Activated naive CD4-positive, alpha-beta T cell treated with anti-CD3 and anti-CD28 coated beads for 36 hours (primary cell): Measurements from ENCODE around the gene DPP6. TPM values are rescaled to one million over a fixed set of nuclear protein-coding genes. Genes with fewer than 3 reads are reported as not detected.
"Not testable (repeated sequence)": the region's sequence is repeated elsewhere in the genome, so short reads cannot be mapped to it uniquely, and the experiment has no call there.

Experiments used
- CTCF ChIA-PET: fragments of 350-600 bp; sonication (Branson Sonifier 250); formaldehyde crosslinking; loops from one replicate; lab custom pipeline; 2021; ENCODE audit warnings: antibody characterized with exemption; lab: Charles Lee
- DNase-seq: peaks from one replicate; pipeline ENCODE4 v3.0.0-alpha.2; 2020
- H3K27ac Mint-ChIP-seq: one replicate; pipeline ENCODE4 v1.8.0; 2021; ENCODE audit warnings: mild to moderate bottlenecking, mixed read lengths
- H3K27me3 Mint-ChIP-seq: one replicate; pipeline ENCODE4 v1.8.0; 2021; ENCODE audit warnings: low read depth, mixed read lengths
- H3K36me3 Mint-ChIP-seq: one replicate; pipeline ENCODE4 v1.8.0; 2021; ENCODE audit warnings: low read depth, mixed read lengths
- H3K4me1 Mint-ChIP-seq: one replicate; pipeline ENCODE4 v1.8.0; 2021; ENCODE audit warnings: low read depth, mixed read lengths
- H3K4me3 Mint-ChIP-seq: one replicate; pipeline ENCODE4 v1.8.0; 2021; ENCODE audit warnings: mild to moderate bottlenecking, moderate library complexity, mixed read lengths
- H3K9me3 Mint-ChIP-seq: one replicate; pipeline ENCODE4 v1.8.0; 2021; ENCODE audit warnings: mixed read lengths
- intact Hi-C: fragments of 100-400 bp; cut with micrococcal nuclease; formaldehyde crosslinking; loops from one replicate; pipeline ENCODE4 v1.15.1; 2023
- total RNA-seq, 2 experiments: library from RNA; stranded (reverse); gene quantifications; one replicate each; pipeline ENCODE4 v1.2.3, GENCODE V29; 2021

DPP6 gene
- total RNA-seq, 2 experiments from 2014 or later = not detected

GRCh38 chr7:154092093-154092492 lies 39.9 kb downstream of the DPP6 start:
- H3K4me1 Mint-ChIP-seq, H3K36me3 Mint-ChIP-seq, DNase-seq, H3K4me3 Mint-ChIP-seq, intact Hi-C loops, CTCF ChIA-PET, H3K27ac Mint-ChIP-seq, H3K27me3 Mint-ChIP-seq, H3K9me3 Mint-ChIP-seq: not testable (repeated sequence)

- H3K27ac Mint-ChIP-seq, H3K36me3 Mint-ChIP-seq, CTCF ChIA-PET, DNase-seq, H3K4me3 Mint-ChIP-seq, intact Hi-C loops, H3K9me3 Mint-ChIP-seq, H3K4me1 Mint-ChIP-seq, H3K27me3 Mint-ChIP-seq: not testable (repeated sequence)
These were observed 43.0 kb downstream of the DPP6 start for GRCh38 chr7:154095201-154095600.

GRCh38 chr7:154105063-154105462 lies 52.9 kb downstream of the DPP6 start:
- H3K9me3 Mint-ChIP-seq, intact Hi-C loops, CTCF ChIA-PET, H3K36me3 Mint-ChIP-seq, DNase-seq, H3K27ac Mint-ChIP-seq, H3K4me3 Mint-ChIP-seq, H3K27me3 Mint-ChIP-seq, H3K4me1 Mint-ChIP-seq: not testable (repeated sequence)

GRCh38 chr7:154109615-154110014 lies 57.4 kb downstream of the DPP6 start:
- H3K4me3 Mint-ChIP-seq, intact Hi-C loops, H3K9me3 Mint-ChIP-seq, CTCF ChIA-PET, DNase-seq, H3K4me1 Mint-ChIP-seq, H3K36me3 Mint-ChIP-seq, H3K27ac Mint-ChIP-seq, H3K27me3 Mint-ChIP-seq: not testable (repeated sequence)

- intact Hi-C loops, DNase-seq, H3K4me3 Mint-ChIP-seq, H3K9me3 Mint-ChIP-seq, H3K27ac Mint-ChIP-seq, H3K36me3 Mint-ChIP-seq, H3K4me1 Mint-ChIP-seq, CTCF ChIA-PET, H3K27me3 Mint-ChIP-seq: not testable (repeated sequence)
These were observed 61.6 kb downstream of the DPP6 start for GRCh38 chr7:154113732-154114351.

GRCh38 chr7:154117411-154118390 lies 65.5 kb downstream of the DPP6 start:
- H3K4me3 Mint-ChIP-seq, H3K36me3 Mint-ChIP-seq, H3K27ac Mint-ChIP-seq, CTCF ChIA-PET, H3K27me3 Mint-ChIP-seq, intact Hi-C loops, DNase-seq, H3K9me3 Mint-ChIP-seq, H3K4me1 Mint-ChIP-seq: not testable (repeated sequence)

GRCh38 chr7:154120825-154121224 lies 68.6 kb downstream of the DPP6 start:
- H3K9me3 Mint-ChIP-seq, H3K36me3 Mint-ChIP-seq, H3K27ac Mint-ChIP-seq, DNase-seq, H3K4me3 Mint-ChIP-seq, CTCF ChIA-PET, H3K4me1 Mint-ChIP-seq, H3K27me3 Mint-ChIP-seq, intact Hi-C loops: not testable (repeated sequence)

- DNase-seq, H3K4me1 Mint-ChIP-seq, H3K9me3 Mint-ChIP-seq, CTCF ChIA-PET, H3K4me3 Mint-ChIP-seq, intact Hi-C loops, H3K36me3 Mint-ChIP-seq, H3K27me3 Mint-ChIP-seq, H3K27ac Mint-ChIP-seq: not testable (repeated sequence)
These were observed 70.5 kb downstream of the DPP6 start for GRCh38 chr7:154122720-154123119.

- H3K4me1 Mint-ChIP-seq, H3K27me3 Mint-ChIP-seq, intact Hi-C loops, H3K4me3 Mint-ChIP-seq, CTCF ChIA-PET, H3K9me3 Mint-ChIP-seq, H3K27ac Mint-ChIP-seq, DNase-seq, H3K36me3 Mint-ChIP-seq: not testable (repeated sequence)
These were observed 71.2 kb downstream of the DPP6 start for GRCh38 chr7:154123397-154123796.

GRCh38 chr7:154129142-154129541 lies 76.9 kb downstream of the DPP6 start:
- H3K4me1 Mint-ChIP-seq, H3K27me3 Mint-ChIP-seq, H3K9me3 Mint-ChIP-seq, H3K4me3 Mint-ChIP-seq, intact Hi-C loops, CTCF ChIA-PET, DNase-seq, H3K27ac Mint-ChIP-seq, H3K36me3 Mint-ChIP-seq: not testable (repeated sequence)

- H3K27ac Mint-ChIP-seq, H3K36me3 Mint-ChIP-seq, DNase-seq, H3K4me3 Mint-ChIP-seq, H3K4me1 Mint-ChIP-seq, H3K27me3 Mint-ChIP-seq, intact Hi-C loops, CTCF ChIA-PET: not testable (repeated sequence)
- H3K9me3 Mint-ChIP-seq = peaks cover 16% of the 10 kb centered on the region
These were observed 80.4 kb downstream of the DPP6 start for GRCh38 chr7:154132617-154133016.

GRCh38 chr7:154133703-154134277 lies 81.6 kb downstream of the DPP6 start:
- H3K27ac Mint-ChIP-seq, H3K4me1 Mint-ChIP-seq, intact Hi-C loops, H3K27me3 Mint-ChIP-seq, DNase-seq, H3K4me3 Mint-ChIP-seq, H3K36me3 Mint-ChIP-seq: not testable (repeated sequence)
- peaks cover 16% of the 10 kb centered on the region for H3K9me3 Mint-ChIP-seq
- CTCF ChIA-PET = interaction anchor here (0.6 kb wide), 1 partner anchor 589 kb away, joined by 4 read pairs; no protein-coding TSS in a partner anchor
